ENCODE data around the gene CELA1. TPM values are rescaled to one million over a fixed set of nuclear protein-coding genes. Genes with fewer than 3 reads are reported as not detected.
"Not testable (repeated sequence)": the region's sequence is repeated elsewhere in the genome, so short reads cannot be mapped to it uniquely, and the experiment has no call there.

Gene CELA1
- total RNA-seq, 4 donors from 2014 or later, result not detected

DNA sequence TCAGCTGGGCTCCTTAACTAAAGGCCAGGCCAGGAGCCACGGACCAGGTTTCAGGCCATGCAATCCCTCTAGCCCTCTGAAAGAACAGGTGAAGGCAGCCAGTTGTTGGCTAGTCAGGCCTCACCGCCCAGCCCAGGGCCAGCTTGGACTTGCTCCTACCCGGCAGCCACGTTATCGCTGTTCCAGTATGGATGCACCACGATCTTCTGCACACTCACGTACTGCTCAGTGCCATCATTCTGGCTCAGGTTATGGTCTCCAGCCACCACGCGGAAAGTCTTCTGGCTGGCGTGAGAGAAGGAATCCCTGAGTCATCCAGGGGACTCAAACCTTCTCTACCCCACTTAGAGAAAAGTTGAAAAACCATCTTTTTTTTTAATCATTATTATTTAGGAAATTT lies 4.1 kb downstream of the CELA1 start:
- Histone ChIP-seq H3K4me1 (peaks cover 0 to 7% (median 0%) of the 10 kb centered on the region in 4 donors), H3K9me3 (no peaks in the 10 kb centered on the region), H3K27ac (no peak overlapping the region), H3K36me3 (no peaks in the 10 kb centered on the region), H3K27me3 (no peaks in the 10 kb centered on the region), H3K4me3 (no peak overlapping the region)
- in situ Hi-C loops (cut with MboI; ENCODE audit: low pct_ligation_motif_present in 1 of 4, low pct_unique_long_range_greater_than_20kb in 1 of 4, low sequenced_read_pairs in 3 of 4) (loop anchor here (5.0 to 25.0 kb wide), 3 partner anchors 70 to 280 kb away; partner anchors contain the start of gene SMAGP (in 1 of the 4)), intact Hi-C loops (cut with DNase I; ENCODE audit: low total_unique reads) (no loop called here)
- TF ChIP-seq, protein P1, sequence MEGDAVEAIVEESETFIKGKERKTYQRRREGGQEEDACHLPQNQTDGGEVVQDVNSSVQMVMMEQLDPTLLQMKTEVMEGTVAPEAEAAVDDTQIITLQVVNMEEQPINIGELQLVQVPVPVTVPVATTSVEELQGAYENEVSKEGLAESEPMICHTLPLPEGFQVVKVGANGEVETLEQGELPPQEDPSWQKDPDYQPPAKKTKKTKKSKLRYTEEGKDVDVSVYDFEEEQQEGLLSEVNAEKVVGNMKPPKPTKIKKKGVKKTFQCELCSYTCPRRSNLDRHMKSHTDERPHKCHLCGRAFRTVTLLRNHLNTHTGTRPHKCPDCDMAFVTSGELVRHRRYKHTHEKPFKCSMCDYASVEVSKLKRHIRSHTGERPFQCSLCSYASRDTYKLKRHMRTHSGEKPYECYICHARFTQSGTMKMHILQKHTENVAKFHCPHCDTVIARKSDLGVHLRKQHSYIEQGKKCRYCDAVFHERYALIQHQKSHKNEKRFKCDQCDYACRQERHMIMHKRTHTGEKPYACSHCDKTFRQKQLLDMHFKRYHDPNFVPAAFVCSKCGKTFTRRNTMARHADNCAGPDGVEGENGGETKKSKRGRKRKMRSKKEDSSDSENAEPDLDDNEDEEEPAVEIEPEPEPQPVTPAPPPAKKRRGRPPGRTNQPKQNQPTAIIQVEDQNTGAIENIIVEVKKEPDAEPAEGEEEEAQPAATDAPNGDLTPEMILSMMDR (IDR thresholded peaks at IDR 0.05), result no peak
- no peak for TF ChIP-seq POLR2AphosphoS5 (IDR thresholded peaks at IDR 0.05)
- no peak for TF ChIP-seq POLR2A (IDR thresholded peaks at IDR 0.05)
- no peak for TF ChIP-seq EP300 (IDR thresholded peaks at IDR 0.05; ENCODE audit: low read depth)
- 91 to 97% methylated on average over 5 to 10 of the region's 10 CpGs for WGBS, 2 donors (ENCODE audit: low coverage in 1 of 2)
- no peak for DNase-seq

GRCh38 chr12:51341251-51342007 lies 5.0 kb downstream of the CELA1 start:
- DNase-seq, result peak; percentile 82
- H3K27ac ChIP-seq, result peak overlapping the region in 3 of 4 donors; percentile 30 to 54 (median 36)
- in situ Hi-C loops (cut with MboI; ENCODE audit: low pct_ligation_motif_present in 1 of 4, low pct_unique_long_range_greater_than_20kb in 1 of 4, low sequenced_read_pairs in 3 of 4) (loop anchor here (5.0 to 25.0 kb wide), 3 partner anchors 69 to 279 kb away; partner anchors contain the start of gene SMAGP (in 1 of the 4)), intact Hi-C loops (cut with DNase I; ENCODE audit: low total_unique reads) (no loop called here)
- WGBS, 2 donors (ENCODE audit: low coverage in 1 of 2), result 23 to 29% methylated on average over 3 to 9 of the region's 9 CpGs
- no peaks in the 10 kb centered on the region for H3K9me3 ChIP-seq
- H3K36me3 ChIP-seq, result no peaks in the 10 kb centered on the region
- TF ChIP-seq, protein P1 (IDR thresholded peaks at IDR 0.05), result peak; percentile 96 to 99 (median 98)
- TF ChIP-seq POLR2AphosphoS5 (IDR thresholded peaks at IDR 0.05) (no peak), POLR2A (IDR thresholded peaks at IDR 0.05) (no peak)
- H3K4me1 ChIP-seq, result peaks cover 0 to 7% (median 0%) of the 10 kb centered on the region in 4 donors
- peak overlapping the region in 1 of 4 donors; percentile 32 for H3K4me3 ChIP-seq
- H3K27me3 ChIP-seq, result no peaks in the 10 kb centered on the region

- DNase-seq, result no peak
- intact Hi-C loops (cut with DNase I; ENCODE audit: low total_unique reads), result no loop called here
- Histone ChIP-seq H3K4me1 (peaks cover 0 to 17% (median 8%) of the 10 kb centered on the region in 4 donors), H3K9me3 (no peaks in the 10 kb centered on the region), H3K4me3 (no peak overlapping the region), H3K27ac (no peak overlapping the region), H3K36me3 (no peaks in the 10 kb centered on the region), H3K27me3 (no peaks in the 10 kb centered on the region)
- WGBS, 2 donors (ENCODE audit: low coverage in 1 of 2), result 83 to 90% methylated on average over 2 to 6 of the region's 6 CpGs
- TF ChIP-seq, protein P1 (IDR thresholded peaks at IDR 0.05), result no peak
- TF ChIP-seq POLR2A (IDR thresholded peaks at IDR 0.05) (no peak), POLR2AphosphoS5 (IDR thresholded peaks at IDR 0.05) (no peak), EP300 (IDR thresholded peaks at IDR 0.05; ENCODE audit: low read depth) (no peak)
- in situ Hi-C loops (cut with MboI; ENCODE audit: low pct_ligation_motif_present in 1 of 4, low pct_unique_long_range_greater_than_20kb in 1 of 4, low sequenced_read_pairs in 3 of 4), result loop anchor here (5.0 to 25.0 kb wide), 4 partner anchors 67 to 277 kb away; partner anchors contain the start of gene SMAGP (in 1 of the 4)
Measured at GRCh38 chr12:51339750-51340149, 6.7 kb downstream of the CELA1 start.

DNA sequence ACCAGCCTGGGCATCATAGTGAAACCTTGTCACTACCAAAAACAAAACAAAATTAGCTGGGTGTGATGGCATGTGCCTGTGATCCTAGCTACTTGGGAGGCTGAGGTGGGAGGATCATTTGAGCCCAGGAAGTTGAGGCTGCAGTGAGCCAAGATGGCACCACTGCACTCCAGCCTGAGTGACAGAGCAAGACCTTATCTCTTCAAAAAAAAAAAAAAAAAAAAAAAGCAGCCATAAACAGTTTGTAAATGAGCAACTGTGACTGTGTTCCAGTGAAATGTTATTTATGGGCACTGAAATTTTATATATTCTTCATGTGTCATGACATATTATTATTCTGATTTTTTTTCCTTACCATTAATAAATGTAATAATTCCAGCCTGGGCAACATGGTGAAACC lies 9.1 kb downstream of the CELA1 start:
- DNase-seq; H3K9me3 ChIP-seq; H3K36me3 ChIP-seq; H3K27ac ChIP-seq; intact Hi-C loops (cut with DNase I; ENCODE audit: low total_unique reads); H3K27me3 ChIP-seq; H3K4me3 ChIP-seq: not testable (repeated sequence)
- H3K4me1 ChIP-seq, result peaks cover 0 to 30% (median 12%) of the 10 kb centered on the region in 4 donors
- in situ Hi-C loops (cut with MboI; ENCODE audit: low pct_ligation_motif_present in 1 of 4, low pct_unique_long_range_greater_than_20kb in 1 of 4, low sequenced_read_pairs in 3 of 4), result loop anchor here in 2 of 4 donors (10.0 to 25.0 kb wide), 2 partner anchors 73 to 275 kb away; no protein-coding TSS in a partner anchor

Data from transverse colon (tissue), 4 donors.